ENCODE results near the gene PFKFB2. TPM values are rescaled to one million over a fixed set of nuclear protein-coding genes. Genes with fewer than 3 reads are reported as not detected.
"Not testable (repeated sequence)": the region's sequence is repeated elsewhere in the genome, so short reads cannot be mapped to it uniquely, and the experiment has no call there.

PFKFB2 gene
- total and polyA plus RNA-seq, 2 experiments from 2014 or later: 9.5 to 19.2 TPM

DNA sequence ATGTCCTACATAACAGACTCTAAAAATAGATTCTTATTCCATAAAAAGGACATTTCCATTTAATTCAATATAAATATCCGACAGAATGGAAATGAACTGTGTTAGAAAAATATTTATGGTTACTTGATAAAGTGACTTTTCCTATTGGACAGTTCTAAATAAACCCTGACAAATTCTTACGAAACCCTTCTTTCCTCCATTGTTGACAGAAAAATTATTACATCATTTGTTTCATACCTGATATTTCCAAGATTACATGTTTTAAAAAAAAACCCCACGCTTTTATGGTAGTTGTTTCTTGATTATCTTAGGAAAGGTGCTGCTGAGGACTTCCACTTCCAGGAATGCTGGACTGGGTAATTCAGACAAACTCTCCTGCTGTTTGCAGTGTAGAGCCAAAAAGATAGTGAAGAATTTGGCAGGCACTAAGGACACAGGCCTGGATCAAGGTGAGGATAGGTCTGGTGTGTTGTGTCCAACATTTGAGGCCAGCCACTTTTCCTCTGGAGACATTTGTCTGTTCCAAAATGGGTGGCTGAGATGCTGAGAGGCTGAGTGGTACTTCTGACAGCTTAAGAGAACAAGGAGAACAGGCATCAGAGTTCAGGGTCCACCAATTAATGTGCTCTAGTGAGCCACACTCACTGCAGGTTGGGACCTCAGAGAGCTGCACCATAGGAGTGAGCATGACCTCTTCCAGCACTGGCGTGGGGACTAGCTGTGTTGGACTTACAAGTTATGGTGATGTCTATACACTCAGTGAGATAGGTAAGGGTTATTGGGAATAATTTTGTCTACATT is 13.5 kb upstream of the PFKFB2 start:
- Histone ChIP-seq H3K9me3 (ENCODE audit: low read depth) (no peaks in the 10 kb centered on the region), H3K36me3 (replicated peaks; ENCODE audit: insufficient read depth, low read depth) (no peaks in the 10 kb centered on the region), H4K20me1 (ENCODE audit: insufficient read depth, poor library complexity, severe bottlenecking) (no peaks in the 10 kb centered on the region), H3K27ac (peak overlapping the region; percentile 58), H3K9me2 (replicated peaks; ENCODE audit: insufficient read depth) (no peaks in the 10 kb centered on the region), H3K4me3 (no peak overlapping the region), H3K79me2 (peaks cover 3% of the 10 kb centered on the region), H3K27me3 (no peaks in the 10 kb centered on the region), H3K4me2 (no peak overlapping the region), H2AFZ (no peak overlapping the region), H3K4me1 (ENCODE audit: insufficient read depth) (peaks cover 13% of the 10 kb centered on the region)
- WGBS (ENCODE audit: low lambda C conversion rate, missing lambda C conversion rate): 84% methylated on average over 4 of the region's 4 CpGs
- no peak for DNase-seq (ENCODE audit: low spot score)
- TF ChIP-seq EZH2phosphoT487 (IDR thresholded peaks at IDR 0.05; ENCODE audit: low read depth, severe bottlenecking, unreplicated experiment): no peak
- TF ChIP-seq, protein P1, sequence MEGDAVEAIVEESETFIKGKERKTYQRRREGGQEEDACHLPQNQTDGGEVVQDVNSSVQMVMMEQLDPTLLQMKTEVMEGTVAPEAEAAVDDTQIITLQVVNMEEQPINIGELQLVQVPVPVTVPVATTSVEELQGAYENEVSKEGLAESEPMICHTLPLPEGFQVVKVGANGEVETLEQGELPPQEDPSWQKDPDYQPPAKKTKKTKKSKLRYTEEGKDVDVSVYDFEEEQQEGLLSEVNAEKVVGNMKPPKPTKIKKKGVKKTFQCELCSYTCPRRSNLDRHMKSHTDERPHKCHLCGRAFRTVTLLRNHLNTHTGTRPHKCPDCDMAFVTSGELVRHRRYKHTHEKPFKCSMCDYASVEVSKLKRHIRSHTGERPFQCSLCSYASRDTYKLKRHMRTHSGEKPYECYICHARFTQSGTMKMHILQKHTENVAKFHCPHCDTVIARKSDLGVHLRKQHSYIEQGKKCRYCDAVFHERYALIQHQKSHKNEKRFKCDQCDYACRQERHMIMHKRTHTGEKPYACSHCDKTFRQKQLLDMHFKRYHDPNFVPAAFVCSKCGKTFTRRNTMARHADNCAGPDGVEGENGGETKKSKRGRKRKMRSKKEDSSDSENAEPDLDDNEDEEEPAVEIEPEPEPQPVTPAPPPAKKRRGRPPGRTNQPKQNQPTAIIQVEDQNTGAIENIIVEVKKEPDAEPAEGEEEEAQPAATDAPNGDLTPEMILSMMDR (IDR thresholded peaks at IDR 0.05; ENCODE audit: poor library complexity): no peak
- TF ChIP-seq EZH2 (IDR thresholded peaks at IDR 0.05; ENCODE audit: borderline replicate concordance): no peak

DNA sequence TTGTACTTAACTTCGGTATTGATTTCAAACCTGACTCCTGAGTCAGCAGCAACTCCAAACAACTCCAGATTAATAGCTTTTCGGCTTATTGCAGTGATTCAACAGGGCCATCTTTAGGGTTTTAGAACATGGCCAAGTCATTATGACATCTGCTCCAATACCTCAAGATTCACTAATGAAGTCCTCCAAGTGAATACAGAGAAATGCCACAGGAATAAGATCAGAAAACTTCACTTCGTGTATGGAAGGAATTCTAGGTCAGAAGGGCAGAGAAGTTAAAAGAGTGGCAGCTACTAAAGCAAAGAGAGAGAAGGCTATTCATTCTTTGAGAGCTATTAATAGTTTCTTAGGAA is 12.9 kb upstream of the PFKFB2 start:
- TF ChIP-seq, protein P1 (IDR thresholded peaks at IDR 0.05; ENCODE audit: poor library complexity): no peak
- TF ChIP-seq EZH2 (IDR thresholded peaks at IDR 0.05; ENCODE audit: borderline replicate concordance): no peak
- TF ChIP-seq EZH2phosphoT487 (IDR thresholded peaks at IDR 0.05; ENCODE audit: low read depth, severe bottlenecking, unreplicated experiment): no peak
- Histone ChIP-seq H3K4me2 (no peak overlapping the region), H2AFZ (no peak overlapping the region), H4K20me1 (ENCODE audit: insufficient read depth, poor library complexity, severe bottlenecking) (no peaks in the 10 kb centered on the region), H3K27me3 (no peaks in the 10 kb centered on the region), H3K27ac (peak overlapping the region; percentile 58), H3K9me2 (replicated peaks; ENCODE audit: insufficient read depth) (no peaks in the 10 kb centered on the region), H3K9me3 (ENCODE audit: low read depth) (no peaks in the 10 kb centered on the region), H3K79me2 (peaks cover 6% of the 10 kb centered on the region), H3K36me3 (replicated peaks; ENCODE audit: insufficient read depth, low read depth) (no peaks in the 10 kb centered on the region), H3K4me3 (no peak overlapping the region), H3K4me1 (ENCODE audit: insufficient read depth) (peaks cover 13% of the 10 kb centered on the region)
- WGBS (ENCODE audit: low lambda C conversion rate, missing lambda C conversion rate): 47% methylated on average over 3 of the region's 3 CpGs
- no peak for DNase-seq (ENCODE audit: low spot score)

- WGBS (ENCODE audit: low lambda C conversion rate, missing lambda C conversion rate): 94% methylated on average over 2 of the region's 2 CpGs
- H3K36me3 ChIP-seq (replicated peaks; ENCODE audit: insufficient read depth, low read depth): not testable (repeated sequence)
Measured at GRCh38 chr1:207041397-207041796, 11.7 kb upstream of the PFKFB2 start.

GRCh38 chr1:207045453-207045852 is 7.6 kb upstream of the PFKFB2 start:
- no peak overlapping the region for H2AFZ ChIP-seq
- H3K27ac ChIP-seq: no peak overlapping the region
- no peaks in the 10 kb centered on the region for H3K27me3 ChIP-seq
- TF ChIP-seq EZH2 (IDR thresholded peaks at IDR 0.05; ENCODE audit: borderline replicate concordance): no peak
- TF ChIP-seq, protein P1 (IDR thresholded peaks at IDR 0.05; ENCODE audit: poor library complexity): no peak
- TF ChIP-seq EZH2phosphoT487 (IDR thresholded peaks at IDR 0.05; ENCODE audit: low read depth, severe bottlenecking, unreplicated experiment): no peak
- no peak for DNase-seq (ENCODE audit: low spot score)
- H4K20me1 ChIP-seq (ENCODE audit: insufficient read depth, poor library complexity, severe bottlenecking): peaks cover 23% of the 10 kb centered on the region
- H3K36me3 ChIP-seq (replicated peaks; ENCODE audit: insufficient read depth, low read depth): no peaks in the 10 kb centered on the region
- no peaks in the 10 kb centered on the region for H3K9me3 ChIP-seq (ENCODE audit: low read depth)
- WGBS (ENCODE audit: low lambda C conversion rate, missing lambda C conversion rate): 83% methylated on average over 2 of the region's 2 CpGs
- no peaks in the 10 kb centered on the region for H3K9me2 ChIP-seq (replicated peaks; ENCODE audit: insufficient read depth)
- no peak overlapping the region for H3K4me3 ChIP-seq
- H3K4me1 ChIP-seq (ENCODE audit: insufficient read depth): peaks cover 32% of the 10 kb centered on the region
- H3K4me2 ChIP-seq: no peak overlapping the region
- peaks cover 57% of the 10 kb centered on the region for H3K79me2 ChIP-seq

More at GRCh38 chr1:207041397-207041796, 11.7 kb upstream of the PFKFB2 start:
- H3K27me3 ChIP-seq; H3K9me2 ChIP-seq (replicated peaks; ENCODE audit: insufficient read depth); H4K20me1 ChIP-seq (ENCODE audit: insufficient read depth, poor library complexity, severe bottlenecking); H3K27ac ChIP-seq; H3K4me3 ChIP-seq; H3K4me2 ChIP-seq; H2AFZ ChIP-seq; H3K9me3 ChIP-seq (ENCODE audit: low read depth); DNase-seq (ENCODE audit: low spot score): not testable (repeated sequence)
- Histone ChIP-seq H3K4me1 (ENCODE audit: insufficient read depth) (peaks cover 23% of the 10 kb centered on the region), H3K79me2 (peaks cover 18% of the 10 kb centered on the region)

Data from hepatocyte (in vitro differentiated cells).